ENCODE data around the gene F12.
A peak's percentile ranks its signal among the peaks of the same experiment; 100 is the strongest.

F12 gene

DNA sequence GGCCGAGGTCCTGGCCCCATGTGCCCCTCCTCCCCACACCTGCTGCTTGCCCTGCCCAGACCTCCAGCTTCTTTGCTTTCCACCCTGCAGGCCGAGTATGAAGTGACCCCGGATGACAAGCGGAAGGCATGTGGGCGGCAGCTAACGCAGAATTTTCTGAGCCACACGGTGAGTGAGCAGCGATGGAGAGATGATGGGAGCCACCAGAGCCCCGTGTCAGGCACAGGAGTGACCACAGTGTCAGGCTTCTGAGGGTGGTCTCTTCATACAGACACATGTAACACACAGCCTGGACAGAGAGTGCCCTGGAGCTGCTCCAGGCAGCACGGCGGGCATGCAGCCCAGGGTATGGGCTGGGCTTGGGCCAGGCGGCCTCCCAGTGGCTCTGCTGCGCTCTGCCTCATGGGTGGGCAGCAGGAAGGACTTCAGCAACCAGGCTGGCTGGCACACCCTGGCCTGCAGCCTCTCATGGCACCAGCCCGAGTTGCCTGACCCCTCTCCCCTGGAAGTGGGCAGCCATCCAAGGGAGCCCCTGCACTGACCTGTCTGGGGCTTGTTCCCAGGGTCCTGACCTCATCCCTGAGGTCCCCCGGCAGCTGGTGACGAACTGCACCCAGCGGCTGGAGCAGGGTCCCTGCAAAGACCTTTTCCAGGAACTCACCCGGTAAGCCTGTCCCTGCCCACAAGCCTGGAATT is 22.9 kb upstream of the F12 start:
- TF ChIP-seq ZNF274 (IDR thresholded peaks at IDR 0.05; ENCODE audit: low read depth, low read length), result no peak
- H3K4me3 ChIP-seq (ENCODE audit: low read length), result peak overlapping the region; percentile 5; the same call in 1 of the 2 replicates

GRCh38 chr5:177431317-177432142 is 22.2 kb upstream of the F12 start:
- no peak for TF ChIP-seq ZNF274 (IDR thresholded peaks at IDR 0.05; ENCODE audit: low read depth, low read length)
- no peak overlapping the region; the same call in 1 of the 2 replicates for H3K4me3 ChIP-seq (ENCODE audit: low read length)

GRCh38 chr5:177430972-177431316 is 21.6 kb upstream of the F12 start:
- H3K4me3 ChIP-seq (ENCODE audit: low read length), result no peak overlapping the region; the same call in 1 of the 2 replicates
- no peak for TF ChIP-seq ZNF274 (IDR thresholded peaks at IDR 0.05; ENCODE audit: low read depth, low read length)

GRCh38 chr5:177430140-177430951 is 21.0 kb upstream of the F12 start:
- no peak overlapping the region; the same call in 1 of the 2 replicates for H3K4me3 ChIP-seq (ENCODE audit: low read length)
- TF ChIP-seq ZNF274 (IDR thresholded peaks at IDR 0.05; ENCODE audit: low read depth, low read length), result no peak

DNA sequence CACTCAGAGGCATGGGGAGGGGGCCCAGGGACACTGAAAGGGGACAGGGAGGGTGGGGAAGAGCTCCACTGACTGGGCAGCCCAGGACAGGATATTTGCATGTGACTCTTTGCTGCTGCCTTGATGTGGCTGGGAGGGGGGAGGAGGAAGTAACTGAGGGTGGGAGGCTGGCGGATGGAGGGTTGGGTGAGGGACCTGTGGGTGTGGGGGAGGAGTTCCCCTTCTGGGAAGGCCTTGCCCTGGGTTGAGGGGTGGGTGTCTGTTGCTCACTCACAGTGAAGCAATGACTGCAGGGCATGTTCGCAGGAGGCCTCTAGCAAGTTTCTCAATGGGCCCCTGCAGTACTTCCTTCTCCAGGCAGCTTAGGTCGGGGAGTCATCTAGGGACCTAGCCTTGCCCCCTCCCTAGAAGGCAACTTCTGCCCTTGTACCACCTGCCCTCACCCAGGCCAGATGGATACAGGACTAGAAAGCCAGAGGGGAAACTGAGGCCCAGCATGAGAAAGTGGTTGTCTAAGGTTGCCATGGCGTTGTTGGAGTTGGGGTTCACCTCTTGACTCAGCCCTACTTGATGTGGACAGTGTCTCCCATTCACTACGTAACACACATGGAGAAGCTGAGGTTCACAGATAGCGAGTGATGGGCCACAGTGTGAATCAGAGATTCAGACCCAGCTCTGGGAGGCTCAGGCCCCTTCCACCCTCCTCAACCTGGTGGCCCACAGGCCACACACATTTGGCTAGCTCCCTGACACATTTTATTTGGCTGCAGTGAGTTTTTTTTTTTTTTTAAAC is 20.1 kb upstream of the F12 start:
- H3K4me3 ChIP-seq (ENCODE audit: low read length), result peak overlapping the region; percentile 71; the same call in 1 of the 2 replicates
- no peak for TF ChIP-seq ZNF274 (IDR thresholded peaks at IDR 0.05; ENCODE audit: low read depth, low read length)

DNA sequence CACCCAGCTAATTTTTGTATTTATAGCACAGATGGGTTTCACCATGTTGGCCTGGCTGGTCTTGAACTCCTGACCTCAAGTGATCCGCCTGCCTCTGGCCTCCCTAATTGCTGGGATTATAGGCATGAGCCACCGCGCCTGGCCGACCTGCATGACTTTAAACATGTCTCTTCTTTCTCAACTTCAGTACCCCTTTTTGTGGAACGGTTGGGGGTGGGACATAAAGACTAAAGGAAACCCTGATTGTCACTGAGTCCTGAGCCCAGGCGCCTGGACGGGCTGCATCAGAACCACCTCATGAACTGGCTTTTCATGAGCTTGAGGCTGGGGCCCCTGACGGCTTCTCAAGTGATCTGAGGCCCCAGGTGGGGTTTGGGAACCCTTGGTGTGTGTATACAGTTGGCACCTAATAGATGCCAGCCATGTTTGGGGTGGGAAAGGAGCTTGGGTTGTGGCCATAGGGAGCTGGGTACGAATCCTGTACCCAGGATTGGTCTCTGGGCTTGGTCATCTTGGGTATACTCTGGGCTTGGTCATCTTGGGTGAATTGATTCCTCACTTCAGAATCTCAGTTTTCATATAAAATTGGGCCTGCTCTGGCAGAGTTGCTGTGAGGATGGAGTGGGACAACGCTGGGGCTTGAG is 19.3 kb upstream of the F12 start:
- H3K4me3 ChIP-seq (ENCODE audit: low read length), result peak overlapping the region; percentile 71; the same call in 1 of the 2 replicates
- no peak for TF ChIP-seq ZNF274 (IDR thresholded peaks at IDR 0.05; ENCODE audit: low read depth, low read length)

DNA sequence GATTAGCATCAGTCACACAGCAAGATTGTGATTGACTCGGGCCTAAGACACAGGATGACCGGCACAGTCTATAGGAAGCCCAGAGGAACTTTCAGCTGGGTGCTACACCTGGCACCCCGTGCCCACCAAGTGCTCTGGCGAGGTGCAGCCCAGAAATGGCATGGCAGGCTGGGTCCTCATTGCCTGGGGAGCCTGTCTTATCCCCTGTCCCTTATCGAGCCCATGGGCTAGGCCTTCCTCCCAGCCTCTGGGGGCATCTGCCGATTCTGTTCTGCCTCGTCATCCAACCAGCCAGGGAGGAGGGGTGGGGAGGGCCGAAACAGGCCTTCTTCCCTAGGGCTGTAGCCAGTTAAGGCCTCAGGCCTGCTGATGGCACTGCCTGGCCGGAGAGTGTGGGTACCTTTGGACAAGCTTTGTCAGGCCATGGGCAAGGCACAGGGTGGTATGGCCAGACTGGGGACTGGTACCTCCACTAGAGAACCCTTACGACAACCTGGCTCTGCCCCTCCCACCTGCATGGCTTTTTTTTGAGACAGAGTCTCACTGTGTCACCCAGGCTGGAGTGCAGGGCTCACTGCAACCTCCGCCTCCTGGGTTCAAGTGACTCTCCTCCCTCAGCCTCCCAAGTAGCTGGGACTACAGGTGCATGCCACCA is 18.7 kb upstream of the F12 start:
- peak overlapping the region; percentile 71; the same call in 1 of the 2 replicates for H3K4me3 ChIP-seq (ENCODE audit: low read length)

DNA sequence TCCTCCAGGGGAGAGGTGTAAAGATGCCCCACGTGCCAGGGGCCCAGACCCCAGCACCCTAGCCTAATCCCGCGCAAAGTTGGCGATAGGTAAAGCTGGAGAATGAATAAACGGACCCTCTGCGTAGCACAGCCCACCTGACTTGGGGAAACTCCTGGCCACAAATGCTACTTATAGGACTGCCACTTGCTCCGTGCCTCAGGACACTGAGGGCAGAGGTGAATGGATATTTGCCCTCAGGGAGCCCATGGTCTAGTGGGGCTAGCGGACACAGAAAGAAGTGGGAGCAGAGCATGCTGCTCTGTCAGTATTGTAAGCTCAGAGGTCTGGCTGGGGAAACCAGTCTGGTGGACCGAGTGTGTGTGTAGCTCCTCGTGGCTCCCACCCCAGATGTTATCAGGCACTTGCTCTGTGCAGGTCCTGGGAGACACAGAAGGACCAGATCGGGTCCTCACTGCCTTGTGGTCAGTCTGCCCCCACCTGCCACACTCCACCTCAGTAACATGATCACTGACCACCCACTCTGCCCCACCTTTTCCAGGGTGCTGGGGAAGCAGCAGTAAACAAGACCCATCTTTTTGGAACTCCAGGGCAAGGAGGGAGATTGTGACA is 18.0 kb upstream of the F12 start:
- no peak for TF ChIP-seq ZNF274 (IDR thresholded peaks at IDR 0.05; ENCODE audit: low read depth, low read length)
- H3K4me3 ChIP-seq (ENCODE audit: low read length), result peak overlapping the region; percentile 71

More for the DNA sequence above, 18.7 kb upstream of the F12 start:
- TF ChIP-seq ZNF274 (IDR thresholded peaks at IDR 0.05; ENCODE audit: low read depth, low read length), result no peak

DNA sequence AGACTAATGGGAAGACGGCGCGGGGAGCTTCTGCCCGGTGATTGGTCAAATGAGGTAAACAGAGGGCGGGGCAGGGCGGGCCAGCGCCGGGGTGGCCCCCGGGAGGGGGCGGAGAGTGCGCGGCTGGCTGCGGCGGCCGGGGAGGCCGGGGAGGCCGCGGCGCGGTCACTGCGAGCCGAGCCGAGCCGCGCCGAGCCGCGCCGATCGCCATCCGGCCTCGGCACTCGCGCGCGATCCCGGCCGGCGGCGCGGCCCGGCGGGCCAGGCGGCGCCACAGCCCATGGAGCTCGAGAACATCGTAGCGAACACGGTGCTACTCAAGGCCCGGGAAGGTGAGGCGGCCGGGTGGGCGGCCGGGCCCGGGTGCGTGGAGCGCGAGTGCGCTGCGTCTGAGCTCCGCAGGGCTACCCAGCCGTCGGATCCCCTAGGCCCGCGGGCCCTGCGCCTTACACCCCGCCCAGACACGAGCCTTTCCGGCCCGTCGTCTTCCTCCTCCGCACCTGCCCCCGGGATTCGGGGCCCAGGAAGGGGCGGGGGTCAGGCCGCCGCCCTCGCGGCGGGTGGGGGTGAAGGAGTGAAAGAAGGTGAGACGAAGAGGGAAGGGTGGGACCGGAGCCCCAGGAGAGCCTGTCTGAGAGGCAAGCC is 17.3 kb upstream of the F12 start, which contains the start of gene GRK6:
TSS of gene GRK6 (plus strand) at position 111 of the 645 bp plus-strand sequence. CDS start at position 281, 170 bp downstream.
- no peak for TF ChIP-seq ZNF274 (IDR thresholded peaks at IDR 0.05; ENCODE audit: low read depth, low read length)
- H3K4me3 ChIP-seq (ENCODE audit: low read length), result peak within 1 kb of the TSS; percentile 71

DNA sequence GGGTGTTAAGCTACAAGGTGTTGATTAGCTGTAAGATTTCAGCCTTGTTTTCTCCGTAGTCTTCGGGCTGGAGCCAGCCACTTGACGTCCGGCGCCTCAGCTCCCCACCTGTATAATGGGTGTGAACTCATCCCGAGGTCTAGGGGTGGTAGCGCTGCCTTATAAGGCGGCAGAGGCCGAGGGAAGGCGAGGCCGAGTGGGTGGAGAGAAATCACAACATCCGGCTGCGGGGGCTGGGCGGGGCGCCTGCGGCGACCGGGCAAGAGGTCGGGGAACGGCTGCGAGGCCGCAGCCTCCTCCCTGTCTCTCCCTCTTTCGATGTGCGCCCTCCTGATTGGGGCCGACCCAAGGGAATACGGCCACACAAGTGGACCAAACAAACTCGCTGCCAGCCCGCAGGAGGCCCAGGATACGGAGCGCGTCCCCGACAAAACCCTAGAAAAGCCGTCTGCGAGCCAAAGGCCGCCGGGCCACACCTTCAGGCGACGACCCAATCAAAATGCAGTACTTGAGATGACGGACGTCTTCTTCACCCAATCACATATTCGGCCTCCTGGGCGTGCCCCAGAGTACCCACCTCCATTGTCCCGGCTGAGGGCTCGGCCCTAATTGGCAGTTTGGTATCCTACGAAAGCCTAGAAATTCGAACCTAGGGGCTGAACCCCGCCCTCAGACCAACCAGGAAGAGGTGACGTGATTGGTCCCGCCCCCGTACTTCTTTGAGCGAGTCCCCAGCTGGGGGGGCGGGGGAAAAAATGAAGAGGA is 16.6 kb upstream of the F12 start:
- TF ChIP-seq ZNF274 (IDR thresholded peaks at IDR 0.05; ENCODE audit: low read depth, low read length), result no peak
- H3K4me3 ChIP-seq (ENCODE audit: low read length), result peak overlapping the region; percentile 56; the same call in 1 of the 2 replicates
